ENCODE measurements around the gene LINC01488.

LINC01488 gene

DNA sequence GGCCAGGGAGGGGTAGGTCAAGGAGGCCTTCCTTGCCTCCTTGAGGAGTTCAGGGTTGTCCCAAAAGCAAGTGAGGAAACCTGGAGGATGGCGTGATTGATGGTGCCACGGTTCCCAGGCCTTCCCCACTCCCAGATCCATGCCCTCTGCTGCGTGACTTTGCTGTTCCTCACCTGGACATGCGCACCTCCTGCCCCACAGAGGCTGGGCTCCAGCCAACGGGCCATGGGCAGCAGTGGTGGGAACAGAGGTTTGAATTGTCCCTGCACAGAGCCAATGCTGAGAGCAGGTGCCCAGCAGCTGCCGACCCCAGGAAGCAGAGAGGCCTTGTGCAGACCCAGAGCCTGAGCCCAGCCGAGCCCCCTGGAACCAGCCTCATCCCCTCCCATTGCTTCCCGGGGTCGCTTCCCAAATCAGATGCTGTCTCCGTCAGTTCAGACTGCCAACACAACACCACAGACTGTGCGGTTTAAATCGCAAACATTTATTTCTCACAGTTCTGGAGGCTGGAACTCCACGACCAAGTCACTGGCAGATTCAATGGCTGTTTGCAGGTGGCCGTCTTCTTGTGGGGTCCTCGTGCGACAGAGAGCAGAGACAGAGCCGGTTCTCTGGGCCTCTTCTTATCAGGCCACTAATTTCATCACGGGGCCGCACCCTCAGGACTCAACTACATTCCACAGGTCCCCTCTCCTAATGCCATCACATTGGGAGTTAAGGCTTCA is 6.2 kb upstream of the LINC01488 start:
- no peaks in the 10 kb centered on the region for H3K4me1 ChIP-seq
- no peaks in the 10 kb centered on the region for H3K36me3 ChIP-seq
- H3K4me3 ChIP-seq (ENCODE audit: low read depth, low read length): no peak overlapping the region
- H3K27me3 ChIP-seq: no peaks in the 10 kb centered on the region
- H3K9me3 ChIP-seq: no peaks in the 10 kb centered on the region; the same call in 1 of the 2 replicates
- TF ChIP-seq, protein P1, sequence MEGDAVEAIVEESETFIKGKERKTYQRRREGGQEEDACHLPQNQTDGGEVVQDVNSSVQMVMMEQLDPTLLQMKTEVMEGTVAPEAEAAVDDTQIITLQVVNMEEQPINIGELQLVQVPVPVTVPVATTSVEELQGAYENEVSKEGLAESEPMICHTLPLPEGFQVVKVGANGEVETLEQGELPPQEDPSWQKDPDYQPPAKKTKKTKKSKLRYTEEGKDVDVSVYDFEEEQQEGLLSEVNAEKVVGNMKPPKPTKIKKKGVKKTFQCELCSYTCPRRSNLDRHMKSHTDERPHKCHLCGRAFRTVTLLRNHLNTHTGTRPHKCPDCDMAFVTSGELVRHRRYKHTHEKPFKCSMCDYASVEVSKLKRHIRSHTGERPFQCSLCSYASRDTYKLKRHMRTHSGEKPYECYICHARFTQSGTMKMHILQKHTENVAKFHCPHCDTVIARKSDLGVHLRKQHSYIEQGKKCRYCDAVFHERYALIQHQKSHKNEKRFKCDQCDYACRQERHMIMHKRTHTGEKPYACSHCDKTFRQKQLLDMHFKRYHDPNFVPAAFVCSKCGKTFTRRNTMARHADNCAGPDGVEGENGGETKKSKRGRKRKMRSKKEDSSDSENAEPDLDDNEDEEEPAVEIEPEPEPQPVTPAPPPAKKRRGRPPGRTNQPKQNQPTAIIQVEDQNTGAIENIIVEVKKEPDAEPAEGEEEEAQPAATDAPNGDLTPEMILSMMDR (IDR thresholded peaks at IDR 0.05; ENCODE audit: low read depth, low read length): no peak
- DNase-seq: no peak

DNA sequence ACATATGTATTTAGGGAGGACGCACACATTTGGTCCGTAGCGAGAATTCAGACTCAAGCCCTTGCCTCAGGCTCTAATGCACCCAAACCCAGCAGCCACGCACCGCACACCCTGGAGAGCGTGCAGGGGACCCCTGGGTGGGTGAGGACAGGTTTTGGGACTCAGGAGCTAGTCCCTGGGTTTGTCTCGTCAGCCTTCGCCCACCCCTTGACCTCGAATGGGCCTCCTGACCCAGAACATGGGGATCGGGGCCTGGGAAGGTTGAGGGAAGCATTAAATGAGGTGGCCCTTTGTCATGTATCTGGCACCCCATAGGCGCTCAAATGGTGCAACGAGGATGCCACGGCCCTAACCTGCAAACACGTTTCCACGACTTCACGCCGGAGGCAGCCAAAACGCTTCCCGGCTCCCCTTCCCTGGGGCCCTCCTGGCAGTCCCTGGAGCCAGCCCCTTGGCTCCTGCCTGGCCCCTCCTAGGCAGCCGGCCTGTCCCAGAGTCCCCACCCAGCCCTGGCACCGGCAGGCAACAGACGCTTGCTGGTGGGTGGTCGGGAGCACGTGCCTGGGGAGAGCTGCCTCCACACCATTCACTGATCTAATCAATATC is 5.5 kb upstream of the LINC01488 start:
- Histone ChIP-seq H3K27me3 (no peaks in the 10 kb centered on the region), H3K36me3 (no peaks in the 10 kb centered on the region), H3K4me1 (no peaks in the 10 kb centered on the region), H3K4me3 (ENCODE audit: low read depth, low read length) (no peak overlapping the region), H3K9me3 (no peaks in the 10 kb centered on the region; the same call in 1 of the 2 replicates)
- TF ChIP-seq, protein P1 (IDR thresholded peaks at IDR 0.05; ENCODE audit: low read depth, low read length): no peak
- DNase-seq: no peak

DNA sequence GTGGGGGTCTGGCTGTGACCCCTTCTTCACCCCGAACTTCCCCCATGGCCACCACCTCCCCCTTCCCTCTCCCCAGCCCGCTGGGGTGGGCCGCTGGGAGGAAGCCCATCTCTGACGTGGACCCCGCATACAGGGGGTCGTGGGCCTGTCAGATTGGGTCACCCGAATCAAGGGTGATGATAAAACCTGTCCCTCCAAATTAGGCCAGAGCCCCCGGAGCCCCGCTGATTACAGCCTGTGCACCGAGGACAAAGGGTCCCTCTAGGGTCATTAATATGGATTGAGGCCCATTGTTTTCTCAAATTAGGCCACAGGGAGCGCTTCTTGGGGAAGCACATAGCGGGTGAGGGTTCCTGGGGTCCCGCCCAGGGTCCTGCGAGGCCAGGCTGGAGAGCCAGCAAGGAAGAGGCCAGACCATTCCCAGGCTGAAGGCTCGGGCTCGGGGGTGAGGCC is 4.9 kb upstream of the LINC01488 start:
- no peak overlapping the region for H3K4me3 ChIP-seq (ENCODE audit: low read depth, low read length)
- DNase-seq: no peak
- H3K36me3 ChIP-seq: no peaks in the 10 kb centered on the region
- no peaks in the 10 kb centered on the region for H3K4me1 ChIP-seq
- H3K27me3 ChIP-seq: no peaks in the 10 kb centered on the region
- TF ChIP-seq, protein P1 (IDR thresholded peaks at IDR 0.05; ENCODE audit: low read depth, low read length): no peak
- no peaks in the 10 kb centered on the region; the same call in 1 of the 2 replicates for H3K9me3 ChIP-seq

DNA sequence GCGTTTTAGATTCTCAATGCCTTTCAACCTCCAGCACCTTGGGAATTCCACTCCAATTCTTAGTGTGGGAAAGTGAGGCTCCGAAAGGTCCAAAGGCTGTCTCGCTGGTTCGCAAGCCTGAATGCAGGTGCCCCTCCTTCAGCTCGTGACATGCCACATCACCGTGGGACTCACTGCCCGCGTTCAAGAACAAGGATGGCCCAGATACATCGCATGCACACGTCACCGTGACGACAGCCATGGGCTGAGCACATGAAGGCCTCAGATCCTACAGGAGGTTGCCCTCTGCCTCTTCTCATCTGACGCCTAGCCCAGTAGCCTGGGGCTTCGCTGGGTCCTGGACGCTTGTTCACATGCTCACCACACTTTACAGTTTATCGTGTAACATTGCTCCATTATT is 4.4 kb upstream of the LINC01488 start:
- TF ChIP-seq, protein P1 (IDR thresholded peaks at IDR 0.05; ENCODE audit: low read depth, low read length): no peak
- Histone ChIP-seq H3K4me1 (no peaks in the 10 kb centered on the region), H3K9me3 (no peaks in the 10 kb centered on the region; the same call in 1 of the 2 replicates), H3K27me3 (no peaks in the 10 kb centered on the region), H3K4me3 (ENCODE audit: low read depth, low read length) (no peak overlapping the region), H3K36me3 (no peaks in the 10 kb centered on the region)
- no peak for DNase-seq

DNA sequence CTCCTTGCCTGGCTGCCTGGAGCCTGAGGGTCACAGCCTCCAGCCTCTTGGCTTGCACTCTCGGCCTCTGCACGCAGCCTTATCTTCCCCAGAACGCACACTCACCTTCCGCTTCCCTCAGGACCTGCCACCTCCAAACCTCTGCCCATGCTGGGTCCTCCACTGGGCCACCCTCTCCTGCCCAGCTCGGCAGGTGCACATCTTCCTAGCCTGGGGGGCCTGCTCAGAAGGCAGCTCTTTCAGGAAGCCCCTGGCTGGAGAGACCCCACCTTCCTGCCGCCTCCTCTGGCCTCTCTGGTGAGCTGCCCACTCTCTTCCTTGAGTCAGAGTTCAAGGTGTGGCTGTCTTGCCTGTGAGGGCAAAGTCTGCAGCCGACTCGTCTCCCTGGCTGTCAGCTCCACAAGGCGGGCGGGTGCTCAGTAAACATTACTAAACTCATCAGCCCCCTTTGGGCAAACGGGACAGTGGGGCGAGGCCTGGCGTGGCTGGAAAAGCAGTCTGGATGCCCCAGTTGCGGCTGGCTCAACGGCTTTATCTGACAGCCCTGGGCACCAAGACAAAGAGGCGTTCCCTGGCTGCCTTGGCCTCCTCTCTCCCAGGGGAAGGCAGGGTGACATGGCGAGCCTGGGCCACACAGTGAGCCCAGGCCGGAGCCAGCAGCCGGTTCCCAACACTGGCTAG is 1.7 kb upstream of the LINC01488 start:
- TF ChIP-seq, protein P1 (IDR thresholded peaks at IDR 0.05; ENCODE audit: low read depth, low read length): no peak
- no peak overlapping the region for H3K4me3 ChIP-seq (ENCODE audit: low read depth, low read length)
- H3K4me1 ChIP-seq: no peaks in the 10 kb centered on the region

More for the DNA sequence above, 1.7 kb upstream of the LINC01488 start:
- no peak for DNase-seq
- no peaks in the 10 kb centered on the region for H3K27me3 ChIP-seq
- no peaks in the 10 kb centered on the region for H3K36me3 ChIP-seq
- no peaks in the 10 kb centered on the region for H3K9me3 ChIP-seq
